ENCODE measurements around the gene LPIN1. TPM values are rescaled to one million over a fixed set of nuclear protein-coding genes. Genes with fewer than 3 reads are reported as not detected.

The LPIN1 gene
- total RNA-seq, 2 experiments from 2014 or later = 31.9 to 36.5 TPM

DNA sequence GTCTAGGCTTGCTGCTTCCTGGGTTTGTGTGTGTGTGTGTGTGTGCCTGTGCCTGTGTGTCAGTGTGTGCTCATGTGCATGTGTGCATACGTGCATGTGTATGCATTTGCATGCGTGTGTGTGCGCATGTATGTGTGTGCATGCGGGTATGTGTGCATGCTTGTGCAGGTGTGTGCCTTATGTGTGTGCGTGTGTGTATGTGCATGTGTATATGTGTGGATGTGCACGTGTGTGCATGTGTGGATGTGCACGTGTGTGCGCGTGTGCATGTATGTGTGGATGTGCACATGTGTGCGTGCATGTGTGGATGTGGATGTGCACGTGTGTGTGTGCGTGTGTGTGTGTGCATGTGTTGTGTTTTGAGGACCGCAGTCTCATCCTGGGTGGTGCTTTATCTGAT, 42.8 kb downstream of the LPIN1 start:
- ATAC-seq (no peak), DNase-seq (no peak)
- Mint-ChIP-seq H3K27me3 (no peaks in the 10 kb centered on the region), H3K36me3 (ENCODE audit: low read depth) (peaks cover 65% of the 10 kb centered on the region), H3K9me3 (no peaks in the 10 kb centered on the region), H3K4me3 (no peak overlapping the region), H3K4me1 (ENCODE audit: low read depth) (no peaks in the 10 kb centered on the region), H3K27ac (no peak overlapping the region)
- POLR2A ChIA-PET = no interaction called here
- intact Hi-C loops (cut with micrococcal nuclease) = no loop called here
- CTCF ChIA-PET = interaction anchor here (0.9 to 16.1 kb wide), 3 partner anchors 8 to 99 kb away, joined by 4 to 541 read pairs (median 11); no protein-coding TSS in a partner anchor
- TF ChIP-seq, protein P1, sequence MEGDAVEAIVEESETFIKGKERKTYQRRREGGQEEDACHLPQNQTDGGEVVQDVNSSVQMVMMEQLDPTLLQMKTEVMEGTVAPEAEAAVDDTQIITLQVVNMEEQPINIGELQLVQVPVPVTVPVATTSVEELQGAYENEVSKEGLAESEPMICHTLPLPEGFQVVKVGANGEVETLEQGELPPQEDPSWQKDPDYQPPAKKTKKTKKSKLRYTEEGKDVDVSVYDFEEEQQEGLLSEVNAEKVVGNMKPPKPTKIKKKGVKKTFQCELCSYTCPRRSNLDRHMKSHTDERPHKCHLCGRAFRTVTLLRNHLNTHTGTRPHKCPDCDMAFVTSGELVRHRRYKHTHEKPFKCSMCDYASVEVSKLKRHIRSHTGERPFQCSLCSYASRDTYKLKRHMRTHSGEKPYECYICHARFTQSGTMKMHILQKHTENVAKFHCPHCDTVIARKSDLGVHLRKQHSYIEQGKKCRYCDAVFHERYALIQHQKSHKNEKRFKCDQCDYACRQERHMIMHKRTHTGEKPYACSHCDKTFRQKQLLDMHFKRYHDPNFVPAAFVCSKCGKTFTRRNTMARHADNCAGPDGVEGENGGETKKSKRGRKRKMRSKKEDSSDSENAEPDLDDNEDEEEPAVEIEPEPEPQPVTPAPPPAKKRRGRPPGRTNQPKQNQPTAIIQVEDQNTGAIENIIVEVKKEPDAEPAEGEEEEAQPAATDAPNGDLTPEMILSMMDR (IDR thresholded peaks at IDR 0.05) = no peak

DNA sequence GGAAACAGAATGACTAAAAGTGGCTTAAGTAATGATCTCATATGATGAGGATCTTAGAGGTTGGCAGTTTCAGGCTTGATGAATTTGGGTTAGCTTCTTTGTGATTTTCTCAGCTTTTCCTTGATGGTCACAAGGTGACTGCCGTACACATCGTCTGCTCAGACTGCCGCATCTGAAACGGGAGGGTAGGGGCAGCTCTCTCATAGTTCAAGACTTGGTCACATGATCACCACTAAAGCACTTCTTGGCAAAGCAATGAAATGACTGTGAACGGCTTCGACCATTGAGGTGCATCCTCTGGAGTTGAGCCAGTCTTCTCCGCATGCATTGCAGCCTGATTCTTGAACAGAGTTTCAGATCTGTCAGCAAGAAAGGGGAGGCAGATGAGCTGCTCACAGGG, 43.8 kb downstream of the LPIN1 start:
- Mint-ChIP-seq H3K27me3 (no peaks in the 10 kb centered on the region), H3K27ac (no peak overlapping the region), H3K9me3 (no peaks in the 10 kb centered on the region), H3K4me1 (ENCODE audit: low read depth) (no peaks in the 10 kb centered on the region), H3K4me3 (no peak overlapping the region), H3K36me3 (ENCODE audit: low read depth) (peaks cover 59% of the 10 kb centered on the region)
- DNase-seq = no peak
- intact Hi-C loops (cut with micrococcal nuclease) = no loop called here
- no peak for ATAC-seq
- ChIA-PET CTCF (interaction anchor here (0.9 to 16.1 kb wide), 6 partner anchors 9 to 1217 kb away, joined by 3 to 541 read pairs (median 4); no protein-coding TSS in a partner anchor), POLR2A (no interaction called here)
- TF ChIP-seq, protein P1 (IDR thresholded peaks at IDR 0.05) = no peak

DNA sequence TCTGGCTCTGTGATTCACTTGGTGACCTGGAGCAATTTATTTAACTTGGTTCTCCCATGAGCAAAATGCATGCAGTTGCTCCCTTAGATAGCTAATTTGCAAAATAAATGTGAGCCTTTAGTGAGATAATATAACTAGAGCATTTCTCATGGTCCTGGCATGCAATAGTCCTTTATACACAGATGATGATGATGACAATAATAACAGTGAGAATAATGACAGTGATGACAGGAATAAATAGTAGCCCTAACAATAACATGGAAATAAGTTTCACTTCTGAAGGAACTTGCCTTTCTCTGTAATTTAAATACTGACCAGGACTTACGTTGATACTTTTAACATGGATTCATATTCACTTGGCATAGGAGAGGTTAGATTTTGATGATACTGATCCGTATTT, 49.2 kb downstream of the LPIN1 start:
- no peaks in the 10 kb centered on the region for H3K27me3 Mint-ChIP-seq
- H3K36me3 Mint-ChIP-seq (ENCODE audit: low read depth) = peaks cover 61% of the 10 kb centered on the region
- H3K9me3 Mint-ChIP-seq = no peaks in the 10 kb centered on the region
- ATAC-seq = no peak
- no peaks in the 10 kb centered on the region for H3K4me1 Mint-ChIP-seq (ENCODE audit: low read depth)
- no peak overlapping the region for H3K27ac Mint-ChIP-seq
- POLR2A ChIA-PET = no interaction called here
- CTCF ChIA-PET = no interaction called here
- no peak for DNase-seq
- TF ChIP-seq, protein P1 (IDR thresholded peaks at IDR 0.05) = no peak
- no peak overlapping the region for H3K4me3 Mint-ChIP-seq
- intact Hi-C loops (cut with micrococcal nuclease) = no loop called here

DNA sequence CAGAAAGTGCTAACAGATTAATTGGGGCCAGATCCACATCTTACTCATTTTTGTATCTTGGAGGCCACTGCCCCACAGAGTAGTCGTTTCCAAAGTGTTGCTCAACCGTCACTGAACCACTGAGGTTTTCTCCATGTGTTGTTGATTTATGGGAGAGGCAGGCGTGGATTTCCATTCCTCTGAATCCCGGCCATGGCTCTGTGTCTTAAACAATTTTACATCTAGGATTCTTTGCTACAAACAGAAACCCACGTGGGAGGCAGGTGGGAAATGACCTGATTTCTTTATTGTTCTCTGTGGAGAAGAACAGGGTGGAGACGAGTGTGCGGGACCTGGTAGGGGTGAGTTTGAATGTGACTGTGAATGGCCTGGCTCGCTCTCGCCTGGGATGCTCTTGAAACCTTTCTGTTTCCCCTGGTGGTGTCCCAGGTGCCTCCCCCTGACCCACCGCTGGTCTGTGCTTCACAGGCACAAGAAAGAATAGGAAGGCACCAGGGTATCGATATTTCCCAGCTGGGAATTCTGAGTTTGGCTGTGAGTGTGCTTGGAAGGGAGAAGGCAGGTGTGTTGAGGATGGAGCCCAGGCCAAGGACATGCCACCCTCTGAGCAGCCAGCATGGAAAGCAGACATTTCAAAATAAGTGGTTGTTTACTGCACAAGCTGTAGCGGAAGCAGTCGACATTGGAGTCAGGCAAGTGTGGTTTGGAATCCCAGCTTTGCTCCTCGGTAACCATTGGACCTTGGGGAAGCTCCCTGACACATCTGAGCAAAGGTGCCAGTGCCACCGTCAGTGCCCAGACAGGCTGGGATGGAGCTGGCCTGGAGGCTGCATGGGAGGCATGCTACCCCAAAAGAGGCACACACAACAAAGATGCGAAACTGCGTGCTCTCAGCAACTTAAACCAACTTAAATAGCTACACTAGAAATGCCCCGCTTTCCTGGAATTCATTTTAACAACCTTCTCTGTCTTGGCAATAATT, 50.0 kb downstream of the LPIN1 start:
- H3K36me3 Mint-ChIP-seq (ENCODE audit: low read depth) = peaks cover 54% of the 10 kb centered on the region
- no peaks in the 10 kb centered on the region for H3K27me3 Mint-ChIP-seq
- DNase-seq = no peak
- ChIA-PET CTCF (interaction anchor here (0.9 kb wide), 1 partner anchor 11 kb away, joined by 4 read pairs; no protein-coding TSS in a partner anchor), POLR2A (no interaction called here)
- H3K27ac Mint-ChIP-seq = no peak overlapping the region
- H3K9me3 Mint-ChIP-seq = no peaks in the 10 kb centered on the region
- no peak overlapping the region for H3K4me3 Mint-ChIP-seq
- no peak for ATAC-seq
- intact Hi-C loops (cut with micrococcal nuclease) = no loop called here
- no peaks in the 10 kb centered on the region for H3K4me1 Mint-ChIP-seq (ENCODE audit: low read depth)
- TF ChIP-seq, protein P1 (IDR thresholded peaks at IDR 0.05) = no peak

DNA sequence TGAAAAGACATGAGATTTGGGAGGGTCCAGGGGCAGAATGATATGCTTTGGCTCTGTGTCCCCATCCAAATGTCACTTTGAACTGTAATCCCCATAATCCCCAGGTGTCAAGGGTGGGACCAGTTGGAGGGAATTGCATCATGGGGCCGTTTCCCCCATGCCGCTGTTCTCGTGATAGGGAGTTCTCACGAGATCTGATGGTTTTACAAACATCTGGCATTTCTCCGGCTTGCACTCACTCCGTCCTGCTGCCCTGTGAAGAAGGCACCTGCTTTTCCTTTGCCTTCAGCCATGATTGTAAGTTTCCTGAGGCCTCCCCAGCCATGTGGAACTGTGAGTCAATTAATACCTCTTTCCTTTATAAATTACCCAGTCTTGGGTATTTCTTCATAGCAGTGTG, 51.4 kb downstream of the LPIN1 start:
- peaks cover 46% of the 10 kb centered on the region for H3K36me3 Mint-ChIP-seq (ENCODE audit: low read depth)
- CTCF ChIA-PET = no interaction called here
- no peak for DNase-seq
- H3K4me1 Mint-ChIP-seq (ENCODE audit: low read depth) = no peaks in the 10 kb centered on the region
- POLR2A ChIA-PET = no interaction called here
- ATAC-seq = no peak
- H3K9me3 Mint-ChIP-seq = no peaks in the 10 kb centered on the region
- intact Hi-C loops (cut with micrococcal nuclease) = no loop called here
- no peak overlapping the region for H3K27ac Mint-ChIP-seq
- H3K27me3 Mint-ChIP-seq = no peaks in the 10 kb centered on the region
- TF ChIP-seq, protein P1 (IDR thresholded peaks at IDR 0.05) = no peak
- H3K4me3 Mint-ChIP-seq = no peak overlapping the region
